HG03039 (cell line): ENCODE data around the gene AMZ1.
A peak's percentile ranks its signal among the peaks of the same experiment; 100 is the strongest.
"Not testable (repeated sequence)": the region's sequence is repeated elsewhere in the genome, so short reads cannot be mapped to it uniquely, and the experiment has no call there.

Experiments
- ATAC-seq: cut with Tn5 transposase; IDR thresholded peaks from one replicate; pipeline ENCODE4 v1.9.1; 2021; ENCODE audit warnings: mild to moderate bottlenecking, moderate library complexity; ENCODE audit not compliant: unreplicated experiment

Gene AMZ1

DNA sequence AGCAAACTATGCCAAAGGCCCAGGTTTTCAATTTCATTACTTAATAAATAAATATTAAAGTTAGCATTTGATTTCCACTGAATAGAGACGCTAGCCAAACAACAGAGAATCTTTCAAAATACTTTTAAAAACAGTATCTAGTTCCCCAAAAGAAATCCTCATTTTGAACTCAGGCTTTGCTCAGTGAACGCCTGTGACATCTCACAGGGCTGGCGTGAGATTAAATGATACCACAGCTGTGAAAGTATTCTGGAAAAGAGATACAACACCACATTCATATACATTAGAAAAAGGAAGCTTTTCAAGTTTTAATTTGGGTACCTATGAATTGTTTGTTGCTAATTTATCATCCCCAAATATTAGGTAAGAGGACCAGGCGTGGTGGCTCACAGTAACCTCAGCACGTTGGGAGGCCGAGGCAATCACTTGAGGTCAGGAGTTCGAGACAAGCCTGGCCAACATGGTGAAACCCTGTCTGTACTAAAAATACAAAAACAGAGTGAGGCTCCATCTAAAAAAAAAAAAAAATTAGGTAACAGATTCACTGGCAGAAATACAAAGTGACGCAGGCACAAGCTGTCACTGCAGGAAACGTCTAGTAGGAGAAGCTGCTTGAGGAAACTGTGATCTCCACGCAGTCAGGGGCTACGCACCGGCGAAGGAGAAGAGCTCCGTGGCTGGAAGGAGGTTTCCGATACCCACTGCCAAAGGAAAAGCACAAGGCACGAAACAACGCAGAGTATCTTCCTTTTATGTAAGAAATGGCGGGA lies 50.0 kb downstream of the AMZ1 start:
- ATAC-seq: no peak

DNA sequence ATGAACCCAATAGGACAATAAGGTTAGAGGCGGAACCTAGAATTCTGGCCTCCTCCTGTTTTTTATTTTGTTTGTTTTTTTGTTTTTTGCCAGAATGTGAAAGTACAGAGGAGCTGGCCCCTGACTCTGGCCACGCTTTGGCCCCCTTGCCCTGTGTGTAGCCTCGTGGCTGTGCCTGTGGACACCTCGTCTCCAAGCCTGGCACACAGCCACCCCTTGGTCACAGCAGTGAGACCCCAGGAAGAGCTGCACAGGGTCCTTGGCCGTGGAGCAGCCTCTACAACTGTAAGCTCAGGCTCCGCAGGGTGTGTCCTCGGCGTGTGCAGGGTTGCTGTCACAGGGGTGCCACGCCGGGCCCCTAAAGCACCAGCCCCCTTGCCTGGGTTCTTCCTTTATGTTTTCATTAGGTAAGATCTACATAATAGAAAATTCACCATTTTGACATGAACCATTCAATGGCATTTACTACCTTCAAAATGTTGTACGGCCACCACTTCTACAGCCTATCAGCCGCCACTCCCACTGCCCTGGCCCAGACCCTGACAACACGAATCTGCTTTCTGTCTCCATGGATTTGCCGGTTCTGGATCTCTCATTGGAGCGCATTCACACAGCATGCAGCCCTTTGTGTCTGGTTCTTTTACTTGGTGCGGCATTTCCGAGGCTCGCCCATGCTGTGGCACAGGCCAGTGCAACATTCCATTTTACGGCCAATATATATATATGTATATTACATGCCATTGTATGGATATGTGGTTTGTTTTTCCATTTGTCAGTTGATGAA lies 51.0 kb downstream of the AMZ1 start:
- no peak for ATAC-seq

DNA sequence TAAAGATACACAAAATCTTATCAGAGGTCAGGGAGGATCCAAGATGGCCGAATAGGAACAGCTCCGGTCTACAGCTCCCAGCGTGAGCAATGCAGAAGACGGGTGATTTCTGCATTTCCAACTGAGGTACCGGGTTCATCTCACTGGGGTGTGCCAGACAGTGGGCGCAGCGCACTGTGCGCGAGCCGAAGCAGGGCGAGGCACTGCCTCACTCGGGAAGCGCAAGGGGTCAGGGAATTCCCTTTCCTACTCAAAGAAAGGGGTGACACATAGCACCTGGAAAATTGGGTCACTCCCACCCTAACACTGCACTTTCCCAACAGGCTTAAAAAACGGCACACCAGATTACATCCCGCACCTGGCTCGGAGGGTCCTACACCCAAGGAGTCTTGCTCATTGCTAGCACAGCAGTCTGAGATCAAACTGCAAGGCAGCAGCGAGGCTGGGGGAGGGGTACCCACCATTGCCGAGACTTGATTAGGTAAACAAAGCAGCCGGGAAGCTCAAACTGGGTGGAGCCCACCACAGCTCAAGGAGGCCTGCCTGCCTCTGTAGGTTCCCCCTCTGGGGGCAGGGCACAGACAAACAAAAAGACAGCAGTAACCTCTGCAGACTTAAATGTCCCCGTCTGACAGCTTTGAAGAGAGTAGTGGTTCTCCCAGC lies 55.7 kb downstream of the AMZ1 start:
- ATAC-seq: not testable (repeated sequence)

DNA sequence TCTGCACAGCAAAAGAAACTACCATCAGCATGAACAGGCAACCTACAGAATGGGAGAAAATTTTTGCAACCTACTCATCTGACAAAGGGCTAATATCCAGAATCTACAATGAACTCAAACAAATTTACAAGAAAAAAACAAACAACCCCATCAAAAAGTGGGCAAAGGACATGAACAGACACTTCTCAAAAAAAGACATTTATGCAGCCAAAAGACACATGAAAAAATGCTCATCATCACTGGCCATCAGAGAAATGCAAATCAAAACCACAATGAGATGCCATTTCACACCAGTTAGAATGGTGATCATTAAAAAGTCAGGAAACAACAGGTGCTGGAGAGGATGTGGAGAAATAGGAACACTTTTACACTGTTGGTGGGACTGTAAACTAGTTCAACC lies 60.7 kb downstream of the AMZ1 start:
- not testable (repeated sequence) for ATAC-seq

DNA sequence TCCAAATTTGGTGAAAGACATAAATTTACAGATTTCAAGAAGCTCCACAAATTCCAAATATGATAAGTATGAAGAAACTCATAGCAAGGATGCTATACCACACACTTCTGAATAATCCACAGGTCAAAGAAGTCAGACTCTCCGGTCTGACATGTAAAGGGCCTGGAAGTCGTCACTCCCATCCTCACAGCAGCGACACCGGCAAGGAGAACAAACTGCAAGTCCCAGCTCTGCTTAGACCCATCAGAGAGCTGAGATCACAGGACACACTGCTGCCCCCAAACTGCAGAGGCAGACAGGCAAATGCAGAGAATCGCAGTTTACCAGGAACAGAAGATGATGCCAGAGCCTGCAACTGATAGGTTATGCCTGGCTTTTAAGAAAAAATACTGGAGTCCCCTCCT lies 62.0 kb downstream of the AMZ1 start:
- no peak for ATAC-seq

DNA sequence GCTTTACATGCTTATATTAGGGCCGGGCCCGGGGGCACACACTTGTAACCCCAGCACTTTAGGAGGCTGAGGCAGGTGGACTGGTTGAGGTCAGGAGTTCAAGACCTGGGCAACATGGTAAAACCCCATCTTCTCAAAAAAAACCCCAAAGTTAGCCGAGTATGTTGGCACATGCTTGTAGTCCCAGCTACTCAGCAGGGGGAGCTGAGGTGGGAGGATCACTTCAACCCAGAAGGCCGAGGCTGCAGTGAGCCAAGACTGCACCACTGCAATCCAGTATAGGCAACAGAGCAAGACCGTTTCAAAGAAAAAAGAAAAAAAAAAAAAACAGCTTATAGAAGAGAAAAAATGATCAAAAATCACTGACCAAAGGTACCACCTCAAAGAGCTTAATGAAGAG lies 63.1 kb downstream of the AMZ1 start:
- no peak for ATAC-seq

DNA sequence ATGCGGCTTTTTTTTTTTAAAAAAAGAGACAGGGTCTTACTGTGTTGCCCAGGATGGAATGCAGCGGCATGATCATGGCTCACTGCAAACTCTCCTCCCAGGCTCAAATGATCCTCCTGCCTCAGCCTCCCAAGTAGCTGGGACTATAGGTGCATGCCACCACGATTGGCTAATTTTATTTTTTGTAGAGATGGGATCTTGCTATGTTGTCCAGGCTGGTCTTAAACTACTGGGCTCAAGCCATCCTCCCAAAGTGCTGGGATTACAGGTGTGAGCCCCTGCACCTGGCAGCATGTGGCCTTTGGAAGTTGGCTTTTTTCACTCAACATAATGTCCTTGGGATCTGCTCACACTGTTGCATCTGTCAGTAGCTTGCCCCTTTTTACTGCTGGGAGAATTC lies 65.1 kb downstream of the AMZ1 start:
- ATAC-seq: no peak

DNA sequence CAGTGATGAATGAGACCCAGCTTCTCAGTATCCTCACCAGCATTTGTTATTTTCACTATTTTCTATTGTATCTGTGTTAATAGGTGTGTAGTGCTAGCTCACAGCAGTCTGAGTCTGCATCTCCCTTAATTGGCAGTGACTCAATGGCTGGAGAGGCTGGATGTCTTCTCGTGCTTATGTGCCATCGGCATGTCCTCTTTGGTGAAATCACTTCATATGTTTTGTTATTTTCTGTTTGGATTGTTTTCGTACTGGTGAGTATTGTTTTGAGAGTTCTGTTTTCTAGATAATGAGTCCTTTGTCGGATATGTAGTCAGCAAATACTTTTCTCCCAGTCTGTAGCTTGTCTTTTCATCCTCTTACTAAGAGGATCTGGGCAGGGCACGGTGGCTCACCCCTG lies 66.1 kb downstream of the AMZ1 start:
- ATAC-seq: no peak

DNA sequence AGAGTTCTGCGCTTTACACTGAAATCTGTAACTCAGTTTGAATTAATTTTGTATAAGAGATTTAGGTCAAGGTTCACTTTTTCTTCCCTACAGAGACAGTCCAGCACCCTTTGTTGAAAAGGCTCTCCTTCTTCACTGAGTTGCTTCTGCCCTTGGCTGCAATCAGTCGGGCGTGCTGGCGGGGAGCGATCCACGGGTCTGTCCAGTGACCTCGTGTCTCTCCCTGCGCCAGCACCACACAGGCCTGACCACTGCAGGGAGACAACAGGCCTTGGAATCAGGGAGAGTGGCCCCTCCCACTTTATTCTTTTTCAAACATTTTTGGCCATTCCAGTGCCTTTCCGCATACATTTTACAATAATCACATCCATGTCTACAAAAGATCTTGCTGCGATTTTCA lies 66.9 kb downstream of the AMZ1 start:
- ATAC-seq: no peak

DNA sequence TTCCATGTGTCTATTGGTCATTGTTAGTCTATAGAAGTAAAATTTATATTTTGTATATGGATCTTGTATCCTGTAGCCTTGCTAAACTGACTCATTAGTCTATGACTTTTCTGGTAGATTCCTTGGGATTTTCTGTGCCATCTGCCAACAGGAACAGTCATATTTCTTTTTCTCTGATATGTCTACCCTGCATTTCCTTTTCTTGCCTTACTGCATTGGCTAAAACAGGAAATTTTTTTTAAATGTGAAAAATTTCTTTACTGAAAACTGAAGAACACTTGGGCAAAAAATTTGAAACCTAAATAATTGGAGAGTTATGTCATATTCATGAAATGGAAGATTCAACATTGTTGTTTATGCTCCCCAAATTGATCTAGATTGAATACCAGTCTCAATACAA lies 67.5 kb downstream of the AMZ1 start:
- ATAC-seq: no peak

DNA sequence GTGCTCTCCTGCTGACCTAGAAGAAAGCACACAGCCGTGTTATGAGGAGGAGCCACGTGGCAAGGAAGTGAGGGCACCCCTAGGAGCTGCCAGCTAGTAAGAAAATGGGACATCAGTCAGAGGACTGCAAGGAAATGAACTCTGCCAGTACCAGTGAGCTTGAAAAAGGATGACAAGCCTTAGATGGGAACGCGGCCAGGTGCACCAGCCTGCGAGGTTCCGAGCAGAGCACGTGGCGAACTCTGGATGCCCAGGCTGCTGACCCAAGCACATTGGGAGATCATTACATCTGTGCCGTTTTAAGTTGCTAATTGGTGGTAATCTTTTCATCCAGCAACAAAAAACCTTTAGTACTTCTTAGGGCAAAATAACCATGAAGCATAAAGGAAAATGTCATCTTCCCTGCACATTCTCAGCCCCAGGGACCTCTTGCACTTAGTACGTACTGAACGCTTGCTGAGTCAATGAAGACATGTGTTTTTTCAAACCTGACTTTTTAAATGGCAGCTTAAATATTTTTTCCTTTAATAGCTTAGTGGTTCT lies 69.4 kb downstream of the AMZ1 start:
- ATAC-seq: peak; percentile 3

DNA sequence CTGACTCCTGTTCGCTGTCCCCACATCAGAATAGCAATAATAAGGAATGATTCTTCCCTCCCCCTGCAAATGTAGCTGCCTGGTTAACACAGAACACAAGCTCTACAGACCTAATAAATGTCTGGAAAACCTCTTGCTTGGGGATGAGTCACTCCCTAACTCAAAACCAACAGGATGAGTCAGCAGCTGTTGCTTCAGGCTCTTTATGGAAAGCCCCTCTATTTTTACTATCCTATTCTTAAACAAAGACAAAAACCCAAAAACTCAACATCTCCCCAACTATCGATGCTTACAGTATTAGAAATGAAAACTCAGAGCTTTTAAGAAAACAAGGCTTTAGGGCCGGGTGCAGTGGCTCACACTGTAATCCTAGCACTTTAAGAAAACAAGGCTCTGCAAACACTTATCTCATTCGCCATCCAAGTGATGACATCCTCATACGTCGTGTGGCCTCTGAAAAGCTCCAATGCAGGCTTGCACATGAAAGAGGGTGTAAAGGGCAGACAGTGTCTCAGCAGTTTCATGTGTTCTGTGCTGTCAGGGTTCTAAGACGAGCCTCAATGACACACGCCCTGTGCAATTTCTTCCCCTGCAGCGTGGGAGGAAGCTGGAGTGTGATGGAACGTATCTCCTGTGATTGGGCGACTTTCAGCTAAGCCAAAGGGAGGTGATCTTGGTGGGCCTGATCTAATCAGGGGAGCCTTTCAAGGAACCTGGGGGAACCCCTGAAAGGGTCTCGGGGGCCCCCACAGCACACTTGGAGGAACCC lies 70.1 kb downstream of the AMZ1 start:
- ATAC-seq: peak; percentile 68

DNA sequence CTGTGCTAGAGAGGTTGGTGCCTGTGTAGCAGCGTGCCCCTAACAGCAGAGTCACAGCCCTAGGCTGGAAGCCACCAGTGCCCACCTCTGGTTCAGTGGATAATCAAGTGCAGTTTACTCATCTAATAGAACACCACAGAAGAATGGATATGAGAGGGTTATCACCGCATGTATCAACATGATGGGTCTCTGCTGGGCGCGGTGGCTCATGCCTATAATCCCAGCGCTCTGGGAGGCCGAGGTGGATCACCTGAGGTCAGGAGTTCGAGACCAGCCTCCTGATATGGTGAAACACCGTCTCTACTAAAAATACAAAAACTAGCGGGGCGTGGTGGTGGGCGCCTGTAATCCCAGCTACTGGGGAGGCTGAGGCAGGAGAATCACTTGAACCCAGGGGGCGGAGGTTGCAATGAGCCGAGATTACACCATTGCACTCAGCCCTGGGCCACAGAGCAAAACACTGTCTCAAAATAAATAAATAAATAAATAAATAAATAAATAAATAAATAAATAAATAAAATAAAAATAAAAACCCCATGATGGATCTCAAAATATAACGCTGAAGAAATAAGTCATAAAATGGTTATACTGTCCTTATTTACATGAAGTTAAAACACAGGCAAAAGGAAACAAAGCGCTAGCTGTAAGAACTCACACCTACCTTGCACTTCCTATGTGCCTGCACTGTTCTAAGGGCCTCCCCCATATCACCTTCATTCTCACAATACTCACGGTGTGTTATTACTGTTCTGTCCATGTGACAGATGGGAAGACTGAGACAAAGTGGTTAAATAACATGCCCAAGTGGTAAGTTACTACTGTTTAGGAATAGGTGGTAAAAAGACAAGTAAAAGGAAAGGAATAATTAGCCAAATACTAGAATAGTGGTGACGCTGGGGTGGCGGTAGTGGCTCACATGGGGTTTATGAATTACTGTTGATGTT lies 70.9 kb downstream of the AMZ1 start:
- no peak for ATAC-seq

DNA sequence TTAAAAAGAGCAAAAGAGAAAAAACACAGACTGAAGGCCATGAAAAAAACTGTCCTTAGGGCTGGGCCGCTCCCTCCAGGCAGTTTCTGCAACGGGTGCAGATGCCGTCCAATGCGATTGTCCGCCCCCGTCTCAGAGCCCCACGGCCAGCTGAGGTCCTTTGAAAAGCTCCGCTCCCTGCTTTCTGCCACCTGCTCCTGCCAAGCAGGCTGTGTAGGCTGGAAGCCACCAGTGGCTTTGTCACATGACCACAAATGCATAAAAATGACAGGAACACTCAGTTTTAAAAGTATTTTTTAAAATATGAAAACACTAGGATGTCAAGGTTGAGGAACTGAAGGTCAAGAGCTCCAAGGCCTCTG lies 71.7 kb downstream of the AMZ1 start:
- ATAC-seq: no peak

DNA sequence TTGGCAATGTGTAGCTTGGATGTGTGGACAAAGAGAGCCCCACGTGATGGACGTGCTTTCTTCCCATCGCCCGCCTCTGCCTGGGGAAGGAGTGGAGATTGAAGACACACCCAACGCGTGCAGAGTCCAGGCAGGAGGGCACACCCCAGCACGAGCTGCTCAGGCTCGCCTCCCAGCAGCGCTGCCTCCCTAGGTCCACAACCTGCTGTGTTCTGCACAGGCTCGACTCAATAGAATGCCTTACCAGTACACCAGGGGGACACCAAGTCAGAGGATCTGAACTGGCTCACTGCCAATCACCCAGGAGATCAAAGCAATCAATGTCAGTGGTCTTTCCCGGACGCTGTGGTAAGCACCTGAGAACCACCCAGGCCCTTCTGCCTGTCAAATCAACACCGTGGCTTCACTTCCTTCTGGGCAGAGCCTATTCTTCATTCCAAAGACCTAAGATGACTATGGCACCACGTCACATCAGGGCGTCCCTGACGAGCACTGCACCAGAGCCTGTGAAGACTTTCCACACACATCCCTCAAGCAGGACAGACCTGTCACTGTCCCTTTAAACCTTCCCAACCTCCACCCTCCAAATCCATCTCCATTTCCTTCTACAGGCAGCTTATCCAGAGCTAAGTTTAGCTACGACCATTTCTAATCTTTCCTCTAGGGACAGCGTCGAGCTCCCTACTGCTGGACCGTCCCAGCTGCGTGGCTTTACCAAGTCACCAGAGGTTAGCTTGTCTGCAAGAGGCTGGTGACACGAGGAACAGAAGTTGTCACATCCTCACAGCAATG lies 72.3 kb downstream of the AMZ1 start:
- ATAC-seq: no peak

DNA sequence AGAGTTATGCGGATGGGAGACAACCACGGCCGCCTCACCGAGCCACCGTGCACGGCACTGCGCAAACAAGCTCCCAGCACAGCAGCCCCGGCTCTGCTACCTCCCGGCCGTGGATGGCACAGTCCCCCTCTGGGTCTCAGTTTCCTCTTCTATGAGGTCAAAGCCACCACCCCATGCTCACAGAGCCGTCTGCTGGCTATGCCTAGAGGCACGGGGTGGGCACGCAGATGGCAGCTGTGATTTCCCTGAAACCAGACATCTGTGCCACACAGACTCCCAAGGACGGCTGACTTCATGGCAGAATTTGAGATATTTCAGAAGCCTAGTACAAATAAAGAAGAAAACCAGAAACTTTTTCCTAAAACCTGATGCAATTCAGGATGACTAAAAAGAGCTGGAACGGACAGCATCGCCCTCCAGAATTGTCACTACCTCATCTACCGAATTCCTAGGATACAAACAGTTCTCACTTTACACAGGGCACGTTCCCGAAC lies 73.2 kb downstream of the AMZ1 start:
- no peak for ATAC-seq

DNA sequence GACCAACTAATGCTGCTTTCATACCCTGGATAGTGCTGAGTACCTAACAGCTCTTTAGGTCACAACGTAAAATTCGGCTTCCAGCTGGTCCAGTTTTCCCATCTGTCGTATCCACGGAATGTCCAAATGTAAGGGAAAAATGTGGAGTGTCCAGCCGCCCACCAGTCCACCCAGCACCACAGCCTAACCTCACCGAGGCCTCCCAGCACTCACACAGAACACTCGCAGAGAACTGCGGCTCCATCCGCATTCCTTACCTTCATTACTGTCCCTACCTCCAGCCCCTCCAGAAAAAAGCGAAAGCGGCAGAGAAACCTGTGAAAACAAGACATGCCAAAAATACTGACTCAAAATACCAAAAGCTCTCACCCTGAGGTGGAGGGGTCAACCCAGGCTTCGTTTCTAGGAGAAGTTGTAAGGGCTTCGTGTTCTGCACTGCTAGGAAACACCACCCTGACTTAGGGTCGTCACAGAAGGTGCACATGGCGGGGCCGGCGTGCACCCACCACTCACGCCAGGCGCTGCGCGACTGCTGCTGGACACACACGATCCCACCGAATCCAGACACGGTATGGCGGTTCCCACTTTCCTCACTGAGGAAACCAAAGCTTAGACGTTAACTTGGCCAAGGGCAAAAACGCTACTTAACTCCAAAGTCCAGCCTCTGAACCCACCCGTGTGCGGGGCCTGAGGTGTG lies 73.9 kb downstream of the AMZ1 start:
- no peak for ATAC-seq

DNA sequence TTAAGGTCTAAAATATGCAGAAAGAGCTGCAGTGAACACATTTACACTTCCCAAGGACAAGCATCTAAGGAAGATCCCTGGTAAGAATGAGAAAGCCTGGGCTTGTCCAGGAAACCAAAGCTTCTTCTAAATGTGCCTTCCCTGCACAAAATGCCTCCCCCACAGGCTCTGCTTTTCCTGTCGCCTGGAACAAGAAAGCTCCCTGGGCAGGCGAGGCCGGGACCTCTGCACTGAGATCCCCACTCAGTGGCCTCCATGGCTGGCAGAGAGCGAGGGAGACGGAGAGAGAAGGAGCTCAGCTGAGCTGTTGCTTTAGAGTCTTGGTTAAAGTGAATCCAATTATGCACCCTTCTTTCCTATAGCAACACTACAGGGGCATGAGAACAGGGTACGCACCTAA lies 75.6 kb downstream of the AMZ1 start:
- no peak for ATAC-seq
